ENCODE results near the gene SLC17A2.

Gene SLC17A2

GRCh38 chr6:25930532-25931410 lies at the start of gene SLC17A2:
Gene SLC17A2, minus strand, starts transcription at chr6:25930691. Its CDS starts 4,895 bp downstream, at chr6:25925796.
- TF ChIP-seq CTCF (IDR thresholded peaks at IDR 0.05) = no peak

GRCh38 chr6:25975923-25976560 lies 45.6 kb upstream of the SLC17A2 start:
- TF ChIP-seq CTCF (IDR thresholded peaks at IDR 0.05) = no peak

- TF ChIP-seq CTCF (IDR thresholded peaks at IDR 0.05) = no peak
These were observed 43.5 kb upstream of the SLC17A2 start for GRCh38 chr6:25973923-25974555.

GRCh38 chr6:25972902-25973301 lies 42.4 kb upstream of the SLC17A2 start:
- no peak for TF ChIP-seq CTCF (IDR thresholded peaks at IDR 0.05)

GRCh38 chr6:25972128-25972527 lies 41.6 kb upstream of the SLC17A2 start:
- no peak for TF ChIP-seq CTCF (IDR thresholded peaks at IDR 0.05)

- no peak for TF ChIP-seq CTCF (IDR thresholded peaks at IDR 0.05)
These were observed 40.8 kb upstream of the SLC17A2 start for GRCh38 chr6:25971187-25971821.

- no peak for TF ChIP-seq CTCF (IDR thresholded peaks at IDR 0.05)
These were observed 38.3 kb upstream of the SLC17A2 start for GRCh38 chr6:25968769-25969168.
